Right lobe of liver (tissue), 6 donors: ENCODE measurements around the gene COL18A1. TPM values are rescaled to one million over a fixed set of nuclear protein-coding genes. Genes with fewer than 3 reads are reported as not detected.

ENCODE experiments used
- ATAC-seq, 4 donors: fragments of 200-7000 bp; cut with Tn5 transposase; one replicate each; pipeline ENCODE4 v1.9.1; 2020; ENCODE audit warnings: mild to moderate bottlenecking in 4 of 4, moderate library complexity in 4 of 4
- DNase-seq, 3 donors: peaks; one replicate each; pipeline ENCODE4 v3.0.0-alpha.2; 2020
- H3K27ac ChIP-seq, 3 donors: fragments of 200-600 bp; one replicate each; pipeline ENCODE4 v1.8.0; 2022
- H3K27me3 ChIP-seq, 2 donors: fragments of 200-600 bp; one replicate each; pipeline ENCODE4 v1.8.0; 2022
- H3K36me3 ChIP-seq, 4 donors: fragments of 200-600 bp; sonication (generic) in 1 of 4; one replicate each; pipeline versions ENCODE4 v1.5.1 to v1.8.0; 2017 to 2022; ENCODE audit warnings: control low read depth in 1 of 4
- H3K4me1 ChIP-seq, 4 donors: fragments of 200-600 bp; sonication (generic) in 1 of 4; one replicate each; pipeline versions ENCODE4 v1.5.1 to v1.8.0; 2017 to 2022; ENCODE audit warnings: control low read depth in 1 of 4
- H3K4me3 ChIP-seq, 3 donors: fragments of 200-600 bp; one replicate each; pipeline ENCODE4 v1.8.0; 2022
- H3K9me3 ChIP-seq, 4 donors: fragments of 200-600 bp; sonication (generic) in 1 of 4; one replicate each; pipeline versions ENCODE4 v1.5.1 to v1.8.0; 2017 to 2022; ENCODE audit warnings: control low read depth in 1 of 4
- CTCF ChIP-seq, 4 donors: fragments of 200-600 bp in 3 of 4; fragments of 450-650 bp in 1 of 4; IDR thresholded peaks; one replicate each; pipeline versions ENCODE4 v1.5.1 to v1.8.0; 2016 to 2022; ENCODE audit warnings: antibody characterized with exemption in 4 of 4, mild to moderate bottlenecking in 2 of 4
- POLR2A ChIP-seq: fragments of 450-650 bp; IDR thresholded peaks from one replicate; pipeline ENCODE4 v1.6.1; 2017; ENCODE audit warnings: antibody characterized with exemption, mild to moderate bottlenecking
- WGBS: methylation state at CpG from one replicate; pipeline ENCODE4 v1.1.6; 2018; ENCODE audit warnings: low coverage, low lambda C conversion rate; ENCODE audit not compliant: insufficient coverage; ENCODE audit errors: missing lambda C conversion rate; 5-methylcytosine and 5-hydroxymethylcytosine counted together
- intact Hi-C, 2 donors: fragments of 100-400 bp; cut with DNase I; formaldehyde crosslinking; loops; one replicate each; pipeline versions ENCODE4 v1.11.2 to v1.14.1; 2022
- total RNA-seq, 6 experiments: library from RNA; depleted of rRNA in 2 of 6; stranded (reverse); fragments of >200 nt in 2 of 6; fragmentation: NEBNext Ultra II Directional in 3 of 6; extraction: Animal tissue kit (Norgen Biotek cat#: 25700) in 3 of 6; gene quantifications; one replicate each; pipeline versions ENCODE4 v1.1.0 to v1.2.4, GENCODE V29; 2016 to 2023
- donor health status: DM: no; HTN: yes; CAD: no.
- donor health status: DM: no; HTN: no; CAD: no.
- donor health status: DM: no; HTN: no; CAD: no.
- donor health status: DM: no; HTN: yes; CAD: no.
- donor health status: DM: no; HTN: yes; CAD: no.

The COL18A1 gene
- total RNA-seq, 6 experiments from 2014 or later, result 261 to 487 (median 297) TPM

GRCh38 chr21:45429221-45430175, 24.5 kb downstream of the COL18A1 start:
- no peak overlapping the region for H3K4me3 ChIP-seq
- no peaks in the 10 kb centered on the region for H3K4me1 ChIP-seq
- no peaks in the 10 kb centered on the region for H3K36me3 ChIP-seq
- 95% methylated on average over 7 of the region's 32 CpGs for WGBS
- no peaks in the 10 kb centered on the region for H3K27me3 ChIP-seq
- DNase-seq, result no peak
- intact Hi-C loops, result loop anchor here (5.0 to 10.0 kb wide), 2 partner anchors 137 to 285 kb away; no protein-coding TSS in a partner anchor
- H3K27ac ChIP-seq, result no peak overlapping the region
- H3K9me3 ChIP-seq, result no peaks in the 10 kb centered on the region
- TF ChIP-seq POLR2A (no peak), CTCF (IDR thresholded peaks at IDR 0.05) (no peak)
- ATAC-seq, result no peak

GRCh38 chr21:45430521-45431501, 25.8 kb downstream of the COL18A1 start:
- no peak overlapping the region for H3K27ac ChIP-seq
- DNase-seq (no peak), ATAC-seq (no peak)
- no peaks in the 10 kb centered on the region for H3K36me3 ChIP-seq
- no peaks in the 10 kb centered on the region for H3K27me3 ChIP-seq
- no peaks in the 10 kb centered on the region for H3K4me1 ChIP-seq
- 97% methylated on average over 7 of the region's 48 CpGs for WGBS
- intact Hi-C loops, result no loop called here
- H3K4me3 ChIP-seq, result no peak overlapping the region
- no peaks in the 10 kb centered on the region for H3K9me3 ChIP-seq
- TF ChIP-seq POLR2A (no peak), CTCF (IDR thresholded peaks at IDR 0.05) (no peak)

GRCh38 chr21:45431781-45432572, 27.0 kb downstream of the COL18A1 start:
- ATAC-seq (no peak), DNase-seq (no peak)
- no peaks in the 10 kb centered on the region for H3K27me3 ChIP-seq
- H3K9me3 ChIP-seq, result no peaks in the 10 kb centered on the region
- H3K4me3 ChIP-seq, result no peak overlapping the region
- H3K4me1 ChIP-seq, result no peaks in the 10 kb centered on the region
- TF ChIP-seq CTCF (IDR thresholded peaks at IDR 0.05) (no peak), POLR2A (no peak)
- 78% methylated on average over 3 of the region's 17 CpGs for WGBS
- H3K27ac ChIP-seq, result no peak overlapping the region
- intact Hi-C loops, result no loop called here
- no peaks in the 10 kb centered on the region for H3K36me3 ChIP-seq
